GM12874 (cell line): ENCODE measurements around the gene ACTN3.

Source experiments
- CTCF ChIP-seq: IDR thresholded peaks from 2 replicates; pipeline ENCODE4 v1.5.1; 2011; ENCODE audit warnings: low read depth, mild to moderate bottlenecking, control low read depth, low read length, moderate library complexity; ENCODE audit not compliant: insufficient read depth

ACTN3 gene

GRCh38 chr11:66562275-66562674, 15.6 kb downstream of the ACTN3 start:
- no peak for TF ChIP-seq CTCF

- no peak for TF ChIP-seq CTCF
Measured at GRCh38 chr11:66562907-66563583, 16.3 kb downstream of the ACTN3 start.

GRCh38 chr11:66563832-66564231, 17.1 kb downstream of the ACTN3 start:
- TF ChIP-seq CTCF = no peak

- no peak for TF ChIP-seq CTCF
Measured at GRCh38 chr11:66564538-66564937, 17.8 kb downstream of the ACTN3 start.

GRCh38 chr11:66564984-66565383, 18.3 kb downstream of the ACTN3 start:
- TF ChIP-seq CTCF = no peak

- TF ChIP-seq CTCF = no peak
Measured at GRCh38 chr11:66566221-66566620, 19.5 kb downstream of the ACTN3 start.

GRCh38 chr11:66567787-66568123, 21.1 kb downstream of the ACTN3 start:
- no peak for TF ChIP-seq CTCF
